Measurements from ENCODE around the gene UGT1A10.

UGT1A10 gene

DNA sequence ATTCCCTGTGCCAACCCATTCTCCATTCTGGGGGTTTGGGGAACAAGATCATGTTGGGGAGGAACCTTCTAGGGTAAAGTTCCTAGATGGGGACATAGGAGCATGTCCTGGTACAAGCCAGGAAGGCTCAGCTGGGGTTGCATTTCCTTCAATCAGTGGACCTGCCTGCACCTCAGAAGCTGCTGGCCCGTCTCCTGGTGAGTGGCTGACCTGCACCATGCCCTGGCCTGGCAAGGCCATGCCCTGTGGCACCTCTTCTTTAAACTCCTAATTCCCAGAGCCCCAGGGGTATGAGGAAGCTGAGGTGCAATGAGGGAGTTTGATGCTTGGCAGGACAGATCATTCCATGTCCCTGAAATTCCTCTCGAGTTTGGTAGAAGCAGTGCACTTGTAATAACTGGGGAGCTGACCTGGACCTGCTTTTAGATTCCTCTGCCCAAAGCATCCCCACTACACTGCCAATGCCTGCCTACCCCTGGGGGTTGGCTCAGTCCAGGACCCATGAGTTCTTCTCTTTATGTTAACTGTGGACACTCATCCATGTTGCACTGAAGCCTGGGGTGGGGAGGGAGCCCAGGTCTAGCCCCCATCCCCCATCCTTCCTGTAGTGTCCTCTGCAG, 167.2 kb downstream of the UGT1A10 start:
- no peak overlapping the region for H3K4me3 Mint-ChIP-seq
- no peaks in the 10 kb centered on the region for H3K4me1 Mint-ChIP-seq (ENCODE audit: low read depth)
- no peak overlapping the region for H3K27ac Mint-ChIP-seq
- peaks cover 6% of the 10 kb centered on the region for H3K27me3 Mint-ChIP-seq
- no peaks in the 10 kb centered on the region for H3K9me3 Mint-ChIP-seq (ENCODE audit: low read depth)
- no peaks in the 10 kb centered on the region for H3K36me3 Mint-ChIP-seq

GRCh38 chr2:233803994-233804393, 167.7 kb downstream of the UGT1A10 start:
- Mint-ChIP-seq H3K9me3 (ENCODE audit: low read depth) (no peaks in the 10 kb centered on the region), H3K36me3 (no peaks in the 10 kb centered on the region), H3K4me3 (no peak overlapping the region), H3K4me1 (ENCODE audit: low read depth) (no peaks in the 10 kb centered on the region), H3K27me3 (peaks cover 6% of the 10 kb centered on the region), H3K27ac (no peak overlapping the region)

DNA sequence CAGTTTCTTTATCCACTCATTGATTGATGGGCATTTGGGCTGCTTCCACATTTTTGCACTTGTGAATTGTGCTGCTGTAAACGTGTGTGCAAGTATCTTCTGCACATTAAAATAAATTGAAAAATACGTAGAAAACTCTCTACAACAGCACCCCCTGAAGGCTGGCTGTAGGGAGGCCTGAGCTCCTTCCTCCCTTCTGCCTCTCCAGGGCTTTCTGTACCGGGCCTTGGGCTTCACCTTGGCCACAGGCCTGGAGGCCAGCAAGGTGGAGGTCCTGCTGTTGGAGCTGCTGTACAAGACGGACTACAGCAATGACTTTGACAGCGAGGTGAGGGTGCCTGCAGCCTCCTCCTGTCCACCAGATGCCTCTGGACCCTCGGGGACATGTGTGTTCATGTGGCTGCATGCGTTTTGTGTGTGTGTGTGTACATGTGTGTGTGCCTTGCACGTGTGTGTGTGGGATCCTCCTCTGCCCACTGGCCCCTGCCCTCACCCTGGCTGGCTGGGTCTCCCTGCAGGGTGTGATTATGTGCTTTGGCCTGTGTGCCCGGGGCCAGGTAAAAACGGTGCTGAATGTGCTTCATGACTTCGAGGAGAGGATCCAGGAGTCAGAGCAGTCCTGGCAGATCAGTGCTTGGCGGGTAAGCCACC, 171.1 kb downstream of the UGT1A10 start:
- no peak overlapping the region for H3K27ac Mint-ChIP-seq
- H3K9me3 Mint-ChIP-seq (ENCODE audit: low read depth), result no peaks in the 10 kb centered on the region
- peaks cover 7% of the 10 kb centered on the region for H3K27me3 Mint-ChIP-seq
- no peak overlapping the region for H3K4me3 Mint-ChIP-seq
- no peaks in the 10 kb centered on the region for H3K4me1 Mint-ChIP-seq (ENCODE audit: low read depth)
- H3K36me3 Mint-ChIP-seq, result no peaks in the 10 kb centered on the region

- Mint-ChIP-seq H3K27ac (no peak overlapping the region), H3K9me3 (ENCODE audit: low read depth) (no peaks in the 10 kb centered on the region), H3K4me3 (no peak overlapping the region), H3K4me1 (ENCODE audit: low read depth) (no peaks in the 10 kb centered on the region), H3K36me3 (no peaks in the 10 kb centered on the region), H3K27me3 (peaks cover 4% of the 10 kb centered on the region)
These were observed 172.0 kb downstream of the UGT1A10 start for GRCh38 chr2:233807966-233808935.

DNA sequence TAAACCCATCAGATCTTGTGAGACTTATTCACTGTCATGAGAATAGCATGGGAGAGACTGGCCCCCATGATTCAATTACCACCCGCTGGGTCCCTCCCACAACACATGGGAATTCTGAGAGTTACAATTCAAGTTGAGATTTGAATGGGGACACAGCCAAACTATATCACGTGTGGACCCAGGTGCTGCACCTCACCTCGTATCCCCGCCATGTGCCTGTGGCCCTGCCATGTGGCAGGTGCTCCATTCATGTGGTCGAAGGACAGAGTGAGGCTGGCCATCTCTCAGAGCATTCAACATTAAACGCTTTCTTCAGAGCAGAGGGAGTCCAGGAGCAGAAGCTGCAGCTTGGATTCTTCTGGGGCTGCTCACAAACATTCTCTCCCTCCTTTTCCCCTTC, 174.1 kb downstream of the UGT1A10 start:
- Mint-ChIP-seq H3K9me3 (ENCODE audit: low read depth) (no peaks in the 10 kb centered on the region), H3K4me3 (no peak overlapping the region), H3K36me3 (no peaks in the 10 kb centered on the region), H3K27me3 (peaks cover 1% of the 10 kb centered on the region), H3K4me1 (ENCODE audit: low read depth) (no peaks in the 10 kb centered on the region), H3K27ac (no peak overlapping the region)

- Mint-ChIP-seq H3K36me3 (no peaks in the 10 kb centered on the region), H3K27me3 (peaks cover 1% of the 10 kb centered on the region), H3K27ac (no peak overlapping the region), H3K4me1 (ENCODE audit: low read depth) (no peaks in the 10 kb centered on the region), H3K4me3 (no peak overlapping the region), H3K9me3 (ENCODE audit: low read depth) (no peaks in the 10 kb centered on the region)
These were observed 174.8 kb downstream of the UGT1A10 start for GRCh38 chr2:233811087-233811486.

DNA sequence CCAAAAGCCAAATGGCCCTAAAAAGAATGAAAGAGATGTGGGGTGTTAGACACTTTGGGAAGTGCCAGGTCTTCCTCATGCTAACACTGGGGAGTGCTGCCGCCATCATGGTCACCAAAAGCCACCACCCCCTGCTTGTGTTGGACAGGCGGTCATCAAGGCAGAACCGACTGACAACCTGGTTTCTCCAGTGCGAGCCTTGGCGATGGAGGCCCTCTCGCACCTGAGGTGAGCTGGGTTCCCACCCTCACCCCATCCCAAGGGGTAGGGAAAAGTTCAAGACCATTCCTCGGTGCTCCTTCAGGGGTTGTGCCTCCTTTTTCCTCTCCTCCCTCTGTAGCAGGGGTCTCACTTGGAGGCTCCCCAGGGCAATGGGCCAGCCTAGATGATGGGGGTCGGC, 175.5 kb downstream of the UGT1A10 start:
- Mint-ChIP-seq H3K9me3 (ENCODE audit: low read depth) (no peaks in the 10 kb centered on the region), H3K27ac (no peak overlapping the region), H3K27me3 (peaks cover 1% of the 10 kb centered on the region), H3K4me1 (ENCODE audit: low read depth) (no peaks in the 10 kb centered on the region), H3K4me3 (no peak overlapping the region), H3K36me3 (no peaks in the 10 kb centered on the region)

- Mint-ChIP-seq H3K9me3 (ENCODE audit: low read depth) (no peaks in the 10 kb centered on the region), H3K4me3 (no peak overlapping the region), H3K27me3 (peaks cover 3% of the 10 kb centered on the region), H3K4me1 (ENCODE audit: low read depth) (peaks cover 2% of the 10 kb centered on the region), H3K27ac (no peak overlapping the region), H3K36me3 (no peaks in the 10 kb centered on the region)
These were observed 177.2 kb downstream of the UGT1A10 start for GRCh38 chr2:233813236-233814055.

GRCh38 chr2:233814056-233814835, 178.0 kb downstream of the UGT1A10 start:
- Mint-ChIP-seq H3K36me3 (no peaks in the 10 kb centered on the region), H3K27me3 (peaks cover 3% of the 10 kb centered on the region), H3K27ac (no peak overlapping the region), H3K4me3 (no peak overlapping the region), H3K4me1 (ENCODE audit: low read depth) (peaks cover 2% of the 10 kb centered on the region), H3K9me3 (ENCODE audit: low read depth) (no peaks in the 10 kb centered on the region)

GRCh38 chr2:233815861-233816260, 179.6 kb downstream of the UGT1A10 start:
- H3K9me3 Mint-ChIP-seq (ENCODE audit: low read depth), result no peaks in the 10 kb centered on the region
- no peak overlapping the region for H3K27ac Mint-ChIP-seq
- H3K36me3 Mint-ChIP-seq, result no peaks in the 10 kb centered on the region
- H3K4me1 Mint-ChIP-seq (ENCODE audit: low read depth), result peaks cover 2% of the 10 kb centered on the region
- no peak overlapping the region for H3K4me3 Mint-ChIP-seq
- H3K27me3 Mint-ChIP-seq, result peaks cover 2% of the 10 kb centered on the region

- Mint-ChIP-seq H3K4me3 (no peak overlapping the region), H3K36me3 (no peaks in the 10 kb centered on the region)
These were observed 180.1 kb downstream of the UGT1A10 start for GRCh38 chr2:233816334-233816733.

DNA sequence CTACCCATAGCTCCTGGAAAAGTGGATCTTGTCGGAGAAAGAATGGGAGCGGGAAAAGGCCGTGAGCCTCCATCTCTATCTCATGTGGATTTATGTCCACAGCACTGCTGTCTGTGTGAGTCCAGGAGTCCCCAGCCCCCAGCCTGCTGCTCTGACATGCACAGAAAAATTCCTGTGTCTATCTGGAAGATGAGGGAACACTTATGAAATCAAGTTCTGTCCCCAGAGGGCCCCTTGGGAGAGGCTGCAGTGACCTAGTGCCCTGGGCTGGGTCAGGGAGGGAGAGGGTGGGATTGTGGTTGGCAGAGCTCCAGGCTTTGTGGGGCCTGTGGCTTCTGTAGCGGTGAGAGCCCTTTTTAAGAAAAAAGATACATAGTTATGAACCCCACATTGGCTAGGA, 180.5 kb downstream of the UGT1A10 start:
- Mint-ChIP-seq H3K4me1 (ENCODE audit: low read depth) (peaks cover 2% of the 10 kb centered on the region), H3K27ac (no peak overlapping the region), H3K27me3 (peaks cover 2% of the 10 kb centered on the region), H3K4me3 (no peak overlapping the region), H3K9me3 (ENCODE audit: low read depth) (no peaks in the 10 kb centered on the region), H3K36me3 (no peaks in the 10 kb centered on the region)

More at GRCh38 chr2:233816334-233816733, 180.1 kb downstream of the UGT1A10 start:
- Mint-ChIP-seq H3K27ac (no peak overlapping the region), H3K4me1 (ENCODE audit: low read depth) (peaks cover 2% of the 10 kb centered on the region), H3K9me3 (ENCODE audit: low read depth) (no peaks in the 10 kb centered on the region), H3K27me3 (peaks cover 2% of the 10 kb centered on the region)

GRCh38 chr2:233817361-233817911, 181.2 kb downstream of the UGT1A10 start:
- no peaks in the 10 kb centered on the region for H3K9me3 Mint-ChIP-seq (ENCODE audit: low read depth)
- peaks cover 2% of the 10 kb centered on the region for H3K27me3 Mint-ChIP-seq
- no peak overlapping the region for H3K4me3 Mint-ChIP-seq
- no peak overlapping the region for H3K27ac Mint-ChIP-seq
- no peaks in the 10 kb centered on the region for H3K36me3 Mint-ChIP-seq
- H3K4me1 Mint-ChIP-seq (ENCODE audit: low read depth), result peaks cover 2% of the 10 kb centered on the region

All from activated naive CD8-positive, alpha-beta T cell (primary cell).